ENCODE data around the gene IFNL4. TPM values are rescaled to one million over a fixed set of nuclear protein-coding genes. Genes with fewer than 3 reads are reported as not detected.
"Not testable (repeated sequence)": the region's sequence is repeated elsewhere in the genome, so short reads cannot be mapped to it uniquely, and the experiment has no call there.

IFNL4 gene
- total RNA-seq, 1 experiment from 2014 or later = not detected

- DNase-seq (ENCODE audit: low spot score) = peak; percentile 57
Measured at GRCh38 chr19:39223703-39224279, 24.9 kb downstream of the IFNL4 start.

GRCh38 chr19:39219108-39219507, 29.5 kb downstream of the IFNL4 start:
- not testable (repeated sequence) for DNase-seq (ENCODE audit: low spot score)

DNA sequence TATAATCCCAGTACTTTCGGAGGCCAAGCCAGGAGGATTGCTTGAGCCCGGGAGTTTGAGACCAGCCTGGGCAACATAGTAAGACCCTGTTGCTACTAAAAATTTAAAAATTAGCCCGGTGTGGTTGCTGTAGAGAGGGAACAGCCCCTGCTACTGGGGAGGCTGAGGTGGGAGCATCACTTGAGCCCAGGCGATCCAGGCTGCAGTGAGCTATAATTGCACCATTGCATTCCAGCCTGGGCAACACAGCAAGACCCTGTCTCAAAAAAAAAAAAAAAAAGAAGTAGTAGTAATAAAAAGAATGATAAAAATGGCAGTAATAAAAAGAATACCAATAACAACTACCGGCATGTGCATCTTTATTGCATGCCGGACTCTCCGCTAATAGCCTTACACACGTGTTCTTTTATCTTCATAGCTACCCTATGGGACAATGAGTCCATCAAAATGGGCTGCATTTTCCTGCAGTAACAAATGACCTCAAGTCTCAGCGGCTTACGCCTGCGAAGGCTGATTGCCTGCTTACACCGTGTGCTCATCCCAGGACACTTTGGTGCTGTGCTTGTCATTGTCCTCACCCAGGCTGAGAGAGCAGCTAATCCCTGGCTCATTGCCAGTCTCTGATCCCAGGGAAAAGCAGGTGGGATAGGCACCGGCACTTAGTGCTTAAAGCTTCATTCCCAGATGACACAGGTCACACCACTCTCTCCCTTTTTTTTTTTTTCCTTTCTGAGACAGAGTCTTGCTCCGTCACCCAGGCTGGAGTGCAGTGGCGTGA, 30.2 kb downstream of the IFNL4 start:
- no peak for DNase-seq (ENCODE audit: low spot score)

DNA sequence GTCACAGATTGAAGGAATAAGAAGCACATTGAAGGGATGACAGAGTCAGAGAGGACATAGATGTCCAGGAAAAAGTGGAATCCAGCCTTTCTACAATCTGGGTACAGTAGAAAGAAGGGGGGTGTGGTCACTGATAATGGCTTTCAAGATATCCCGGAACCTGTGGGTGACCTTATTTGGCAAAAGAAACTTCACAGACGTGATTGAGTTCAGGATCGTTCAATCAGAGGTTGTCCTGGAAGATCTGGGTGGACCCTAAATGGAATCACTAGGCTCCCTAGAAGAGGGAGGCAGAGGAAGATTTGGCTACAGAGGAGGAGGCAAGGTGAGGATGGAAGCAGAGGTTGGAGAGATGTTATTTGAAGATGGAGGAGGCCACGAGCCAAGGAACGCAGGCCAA, 31.6 kb downstream of the IFNL4 start:
- no peak for DNase-seq (ENCODE audit: low spot score)

- not testable (repeated sequence) for DNase-seq (ENCODE audit: low spot score)
Measured at GRCh38 chr19:39215323-39215722, 33.3 kb downstream of the IFNL4 start.

DNA sequence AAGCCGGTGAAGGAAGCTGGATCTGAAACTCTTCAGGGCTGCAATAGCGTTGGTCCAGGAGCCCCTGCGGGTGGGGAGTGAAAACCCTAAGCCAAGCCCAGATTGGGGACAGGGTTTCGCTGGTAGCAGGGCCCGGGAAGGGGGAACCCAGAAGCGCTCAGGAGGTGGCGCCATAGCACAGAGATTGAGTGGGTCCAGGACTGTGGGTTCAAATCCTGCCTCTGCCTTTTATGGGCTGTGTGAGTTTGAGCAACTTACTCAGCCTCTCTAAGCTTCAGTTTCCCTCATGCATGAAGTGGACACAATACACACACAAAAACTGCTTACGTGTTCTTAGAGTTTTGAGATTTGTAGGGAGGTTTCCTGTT, 36.3 kb downstream of the IFNL4 start:
- DNase-seq (ENCODE audit: low spot score) = peak; percentile 28

DNA sequence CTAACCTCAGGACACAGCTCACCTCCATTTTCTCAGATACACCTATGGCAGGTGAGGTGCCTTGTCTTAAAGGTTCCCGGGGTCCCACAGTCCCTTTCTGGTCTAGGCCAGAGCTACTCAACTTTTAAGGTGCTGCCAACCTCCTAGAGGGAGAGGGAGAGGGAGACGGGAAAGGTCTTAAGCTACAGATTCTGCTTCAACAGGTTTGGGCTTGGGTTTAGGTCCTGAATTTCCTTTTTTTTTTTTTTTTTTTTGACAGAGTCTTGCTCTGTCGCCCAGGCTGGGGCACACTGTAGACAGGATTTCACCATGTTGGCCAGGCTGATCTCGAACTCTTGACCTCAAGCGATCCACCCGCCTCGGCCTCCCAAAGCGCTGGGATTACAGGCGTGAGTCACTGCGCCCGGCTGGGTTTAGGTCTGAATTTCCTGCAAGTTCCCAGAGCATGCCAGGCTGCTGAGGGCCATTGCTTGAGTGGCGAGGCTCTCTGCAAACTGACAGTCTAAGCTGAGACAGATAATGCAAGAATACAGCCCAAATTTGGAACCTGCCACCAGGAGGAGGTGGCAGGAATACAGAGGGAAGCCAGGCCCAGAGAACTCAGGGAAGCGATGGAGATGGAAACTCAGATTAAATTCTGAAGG, 36.8 kb downstream of the IFNL4 start:
- DNase-seq (ENCODE audit: low spot score) = peak; percentile 38

- no peak for DNase-seq (ENCODE audit: low spot score)
Measured at GRCh38 chr19:39209196-39209595, 39.5 kb downstream of the IFNL4 start.

GRCh38 chr19:39208175-39208795, 40.4 kb downstream of the IFNL4 start:
- DNase-seq (ENCODE audit: low spot score) = no peak

DNA sequence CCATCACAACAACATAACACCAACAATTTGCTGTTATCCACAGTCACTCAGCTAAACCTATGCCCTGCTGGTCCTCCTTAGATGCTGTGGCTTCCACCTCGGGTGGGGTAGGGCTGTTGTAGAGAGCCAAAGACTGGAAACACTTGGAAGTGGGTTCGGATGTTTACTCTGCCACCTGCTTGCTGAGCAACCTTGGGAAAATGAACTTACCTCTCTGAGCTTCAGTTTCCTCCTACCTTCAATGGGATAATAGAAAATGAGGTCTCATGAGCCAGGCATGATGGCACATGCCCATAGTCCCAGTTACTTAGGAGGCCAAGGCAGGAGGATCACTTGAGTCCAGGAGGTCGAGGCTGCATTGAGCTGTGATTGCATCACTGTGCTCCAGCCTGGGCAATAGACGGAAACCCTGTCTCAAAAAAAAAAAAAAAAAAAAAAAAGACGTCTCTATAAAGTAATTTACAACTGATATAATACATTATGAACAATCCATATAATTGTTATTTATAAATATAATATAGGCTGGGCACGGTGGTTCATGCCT, 41.3 kb downstream of the IFNL4 start:
- no peak for DNase-seq (ENCODE audit: low spot score)

GRCh38 chr19:39206122-39206521, 42.5 kb downstream of the IFNL4 start:
- no peak for DNase-seq (ENCODE audit: low spot score)

DNA sequence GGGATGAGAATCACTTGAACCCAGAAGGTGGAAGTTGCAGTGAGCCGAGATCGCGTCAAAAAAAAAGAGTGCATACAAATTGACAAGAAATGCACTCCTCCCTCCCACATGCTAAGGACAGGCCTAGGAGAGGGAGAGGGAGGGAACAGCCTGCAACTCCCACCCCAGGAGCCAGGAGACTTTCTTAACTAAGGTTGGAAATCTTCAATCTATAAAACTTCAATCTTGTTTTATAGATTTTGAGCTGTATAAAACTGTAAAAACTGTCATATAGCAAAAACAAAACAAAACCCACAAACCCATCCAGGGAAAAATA, 43.2 kb downstream of the IFNL4 start:
- DNase-seq (ENCODE audit: low spot score) = no peak

- DNase-seq (ENCODE audit: low spot score) = no peak
Measured at GRCh38 chr19:39203372-39204341, 45.0 kb downstream of the IFNL4 start, which contains the start of gene SYCN. TSS of gene SYCN (minus strand) at chr19:39204263. CDS start at chr19:39204254, 9 bp downstream.

DNA sequence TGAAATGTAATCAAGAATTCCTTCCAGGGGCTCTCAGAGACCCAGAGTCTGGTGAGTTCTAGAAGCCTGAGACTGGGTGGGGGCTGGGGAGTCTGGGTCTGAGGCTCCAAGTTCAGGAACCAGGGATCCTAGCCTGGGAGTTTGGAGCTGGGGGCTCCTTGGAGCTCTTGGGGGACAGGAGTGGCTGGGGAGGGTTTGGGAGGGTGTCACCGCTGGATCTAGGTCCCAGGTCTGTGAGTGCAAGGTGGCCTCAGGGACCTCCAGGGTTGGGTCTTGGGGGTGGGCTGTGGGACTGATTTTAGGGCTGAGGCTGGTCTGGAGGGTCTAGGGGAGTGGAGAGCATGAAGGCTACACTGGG, 45.7 kb downstream of the IFNL4 start:
- no peak for DNase-seq (ENCODE audit: low spot score)

GRCh38 chr19:39200803-39201115, 47.9 kb downstream of the IFNL4 start:
- no peak for DNase-seq (ENCODE audit: low spot score)

DNA sequence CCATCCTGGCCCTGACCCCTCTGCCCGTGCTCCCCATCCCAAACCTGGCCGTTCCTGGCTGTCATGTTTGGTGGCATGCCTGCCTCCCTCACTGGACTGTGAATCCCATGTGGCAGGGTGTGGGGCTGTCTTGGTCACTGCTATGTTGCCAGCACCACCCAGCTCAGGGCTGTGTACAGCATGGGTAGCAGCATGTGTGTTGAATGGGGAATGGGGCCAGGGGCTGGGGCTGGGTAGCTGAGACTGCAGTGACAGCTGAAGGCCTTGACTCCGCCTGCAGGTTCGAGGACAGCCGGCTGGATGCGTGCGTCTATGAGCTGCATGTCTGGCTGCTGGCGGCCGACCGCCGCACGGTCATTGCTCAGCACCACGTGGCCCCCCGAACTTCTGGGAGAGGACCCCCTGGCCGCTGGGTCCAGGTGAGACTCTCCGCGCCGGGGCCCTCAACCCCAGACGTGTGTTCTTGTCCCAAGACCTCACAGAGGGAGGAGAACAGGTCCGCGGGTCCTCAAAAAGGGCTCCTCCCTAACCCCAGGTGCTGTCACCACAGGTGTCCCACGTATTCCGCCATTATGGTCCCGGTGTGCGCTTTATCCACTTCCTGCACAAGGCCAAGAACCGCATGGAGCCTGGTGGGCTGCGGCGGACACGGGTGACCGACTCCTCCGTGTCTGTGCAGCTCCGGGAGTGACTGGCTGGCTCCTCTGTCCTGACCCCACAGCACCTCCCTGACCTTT, 48.4 kb downstream of the IFNL4 start:
- DNase-seq (ENCODE audit: low spot score) = no peak

DNA sequence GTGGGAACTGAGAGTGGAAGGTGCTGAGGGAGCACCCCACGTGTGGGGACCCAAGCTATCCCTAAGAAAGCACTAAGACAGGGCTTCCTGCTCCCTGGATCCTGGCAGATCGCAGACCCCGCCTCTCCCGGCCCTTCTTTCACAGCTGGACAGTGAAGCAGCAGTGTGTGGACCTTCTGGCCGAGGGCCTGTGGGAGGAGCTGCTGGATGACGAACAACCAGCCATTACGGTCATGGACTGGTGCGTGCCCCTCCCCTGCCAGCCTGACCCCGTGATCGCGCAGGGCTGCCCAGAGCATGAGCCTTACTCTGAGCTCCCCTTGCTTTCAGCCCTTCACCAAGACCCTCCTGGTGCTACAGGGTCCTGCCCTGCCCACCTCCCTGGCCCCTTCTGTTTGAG, 49.6 kb downstream of the IFNL4 start:
- no peak for DNase-seq (ENCODE audit: low spot score)

DNA sequence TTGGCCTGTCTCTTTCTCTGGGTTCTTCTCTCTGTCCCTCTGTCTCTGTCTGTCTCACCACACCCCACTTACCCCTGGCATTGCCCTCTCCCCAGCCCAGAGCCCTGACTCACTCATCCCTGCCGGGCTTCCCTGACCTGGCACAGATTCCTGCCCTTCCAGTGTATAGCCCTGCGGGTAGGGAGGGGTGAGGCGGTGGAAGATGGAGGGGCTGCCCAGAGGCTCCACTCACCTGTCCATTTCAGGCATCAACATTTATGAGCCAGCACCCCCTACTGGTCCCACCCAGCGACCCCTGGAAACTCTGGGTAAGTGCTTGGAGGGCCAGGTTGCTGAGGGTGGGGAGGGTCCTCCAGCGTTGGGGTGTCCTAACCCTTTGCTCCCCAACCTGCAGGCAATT, 50.8 kb downstream of the IFNL4 start:
- DNase-seq (ENCODE audit: low spot score) = no peak

- DNase-seq (ENCODE audit: low spot score) = no peak
Measured at GRCh38 chr19:39196860-39197562, 51.6 kb downstream of the IFNL4 start, which contains the start of gene NCCRP1. TSS of gene NCCRP1 (plus strand) at chr19:39196964. CDS start at chr19:39196983, 19 bp downstream.

DNA sequence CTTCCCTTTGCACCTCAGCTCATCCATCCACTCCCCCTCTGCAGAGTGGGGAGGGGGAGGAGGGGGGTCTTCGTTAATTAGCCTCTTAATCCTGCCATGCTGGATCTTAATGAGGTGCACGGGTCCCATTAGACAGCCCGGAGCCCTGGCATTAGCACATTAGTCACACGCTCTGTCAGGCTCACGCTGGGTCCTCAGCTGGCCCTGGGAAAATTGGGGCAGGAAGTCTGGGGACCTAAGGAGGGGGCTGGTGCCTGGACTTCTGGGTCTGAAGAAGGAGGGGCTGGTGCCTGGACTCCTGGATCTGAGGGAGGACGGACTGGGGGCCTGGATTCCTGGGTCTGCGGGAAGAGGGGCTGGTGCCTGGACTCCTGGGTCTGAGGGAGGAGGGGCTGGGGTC, 52.3 kb downstream of the IFNL4 start:
- no peak for DNase-seq (ENCODE audit: low spot score)
